GM12864 (cell line): ENCODE data around the gene CLASP2.
"Not testable (repeated sequence)": the region's sequence is repeated elsewhere in the genome, so short reads cannot be mapped to it uniquely, and the experiment has no call there.

ENCODE experiments used
- DNase-seq: peaks from one replicate; pipeline ENCODE4 v3.0.0-alpha.2; 2011; ENCODE audit warnings: low read depth
- H3K4me3 ChIP-seq: 2 replicates; pipeline ENCODE4 v1.5.1; 2011; ENCODE audit warnings: mild to moderate bottlenecking, low read depth, low read length, control low read depth
- TF ChIP-seq, protein P1 (sequence below): IDR thresholded peaks from 2 replicates; pipeline ENCODE4 v1.5.1; 2011; ENCODE audit warnings: low read depth, mild to moderate bottlenecking, moderate library complexity, low read length, control low read depth, inconsistent platforms; ENCODE audit errors: missing control alignments

The CLASP2 gene

DNA sequence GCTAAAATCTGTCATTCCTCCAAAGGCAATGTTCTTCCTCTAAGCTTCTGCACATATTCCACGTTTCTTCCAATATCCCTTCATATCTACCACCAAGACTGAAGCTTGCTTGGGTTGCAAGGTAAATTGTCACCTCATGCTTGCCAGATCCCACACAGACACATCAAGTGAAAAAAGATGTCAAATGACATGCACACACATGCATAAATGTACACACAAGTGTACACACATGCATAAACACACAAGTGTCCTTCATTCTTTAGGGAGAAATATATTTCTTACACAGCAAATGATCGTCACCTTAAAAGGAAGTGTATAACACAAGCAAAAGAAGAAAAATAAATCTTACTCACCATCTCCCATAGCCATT is 59.4 kb downstream of the CLASP2 start:
- peak overlapping the region; percentile 36; the same call in 1 of the 2 replicates for H3K4me3 ChIP-seq
- DNase-seq: no peak
- TF ChIP-seq, protein P1, sequence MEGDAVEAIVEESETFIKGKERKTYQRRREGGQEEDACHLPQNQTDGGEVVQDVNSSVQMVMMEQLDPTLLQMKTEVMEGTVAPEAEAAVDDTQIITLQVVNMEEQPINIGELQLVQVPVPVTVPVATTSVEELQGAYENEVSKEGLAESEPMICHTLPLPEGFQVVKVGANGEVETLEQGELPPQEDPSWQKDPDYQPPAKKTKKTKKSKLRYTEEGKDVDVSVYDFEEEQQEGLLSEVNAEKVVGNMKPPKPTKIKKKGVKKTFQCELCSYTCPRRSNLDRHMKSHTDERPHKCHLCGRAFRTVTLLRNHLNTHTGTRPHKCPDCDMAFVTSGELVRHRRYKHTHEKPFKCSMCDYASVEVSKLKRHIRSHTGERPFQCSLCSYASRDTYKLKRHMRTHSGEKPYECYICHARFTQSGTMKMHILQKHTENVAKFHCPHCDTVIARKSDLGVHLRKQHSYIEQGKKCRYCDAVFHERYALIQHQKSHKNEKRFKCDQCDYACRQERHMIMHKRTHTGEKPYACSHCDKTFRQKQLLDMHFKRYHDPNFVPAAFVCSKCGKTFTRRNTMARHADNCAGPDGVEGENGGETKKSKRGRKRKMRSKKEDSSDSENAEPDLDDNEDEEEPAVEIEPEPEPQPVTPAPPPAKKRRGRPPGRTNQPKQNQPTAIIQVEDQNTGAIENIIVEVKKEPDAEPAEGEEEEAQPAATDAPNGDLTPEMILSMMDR: no peak

- TF ChIP-seq, protein P1: no peak
- no peak for DNase-seq
- H3K4me3 ChIP-seq: no peak overlapping the region
These were observed 60.0 kb downstream of the CLASP2 start for GRCh38 chr3:33658039-33658438.

DNA sequence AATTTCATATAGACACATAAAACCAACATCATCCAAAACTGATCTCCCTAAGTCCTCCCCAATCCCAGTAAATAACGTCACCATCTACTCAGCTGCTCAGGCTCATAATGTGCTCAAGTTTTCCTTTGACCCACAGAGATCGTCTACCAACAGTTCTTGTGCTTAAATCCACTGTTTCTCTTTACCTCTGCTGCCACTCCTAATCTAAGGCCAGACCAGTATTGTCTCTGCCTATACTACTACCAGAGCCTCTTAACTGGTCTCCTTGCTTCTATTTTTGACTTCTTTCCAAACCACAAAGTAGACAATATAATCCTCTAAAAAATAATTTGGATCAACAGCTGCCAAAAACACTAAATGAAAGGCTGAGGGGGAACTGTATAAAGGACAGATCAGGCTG is 65.3 kb downstream of the CLASP2 start:
- TF ChIP-seq, protein P1: no peak
- no peak for DNase-seq

GRCh38 chr3:33651101-33651500 is 67.0 kb downstream of the CLASP2 start:
- DNase-seq, H3K4me3 ChIP-seq: not testable (repeated sequence)

More for the DNA sequence above, 65.3 kb downstream of the CLASP2 start:
- no peak overlapping the region for H3K4me3 ChIP-seq

- H3K4me3 ChIP-seq: no peak overlapping the region
- DNase-seq: no peak
- TF ChIP-seq, protein P1: no peak
These were observed 67.6 kb downstream of the CLASP2 start for GRCh38 chr3:33650495-33650894.

DNA sequence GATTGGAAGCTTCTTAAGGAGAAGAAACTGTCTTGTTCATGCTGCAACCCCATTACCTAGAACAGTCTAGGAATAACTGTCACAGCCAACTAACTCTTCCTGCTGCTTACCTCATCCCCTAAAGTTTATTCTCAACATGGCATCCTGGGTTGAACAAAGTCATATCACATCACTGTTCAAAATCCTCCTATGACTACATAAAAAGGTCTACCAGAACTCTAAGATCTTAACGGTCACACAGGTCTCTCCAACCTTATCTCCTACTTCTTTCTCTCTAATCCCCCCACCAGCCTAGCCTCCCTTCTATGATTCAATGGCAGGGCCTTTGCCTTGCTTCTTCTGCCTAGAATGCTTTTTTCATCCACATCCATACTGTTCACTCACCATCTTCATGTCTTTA is 69.3 kb downstream of the CLASP2 start:
- TF ChIP-seq, protein P1: no peak
- no peak for DNase-seq
- H3K4me3 ChIP-seq: no peak overlapping the region

DNA sequence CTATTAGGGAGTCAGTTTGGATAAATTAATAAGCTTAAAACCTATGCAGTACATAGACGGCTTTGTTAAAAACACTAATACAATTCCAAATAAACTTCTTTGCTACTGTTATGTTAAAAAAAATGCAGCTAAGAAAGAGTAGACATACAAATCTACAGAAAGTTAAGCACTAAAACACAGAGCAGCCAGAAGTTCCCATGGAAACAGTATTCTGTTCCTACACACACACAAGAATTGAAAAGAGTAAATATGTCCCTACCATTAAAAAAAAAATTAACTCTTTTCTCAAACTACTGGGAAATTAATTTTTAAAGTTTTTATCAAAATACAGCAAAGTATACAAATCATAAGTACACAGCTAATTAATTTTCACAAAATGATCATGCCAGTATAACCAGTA is 71.6 kb downstream of the CLASP2 start:
- H3K4me3 ChIP-seq: no peak overlapping the region
- DNase-seq: no peak
- TF ChIP-seq, protein P1: no peak
